ENCODE data around the gene ANTXRL. TPM values are rescaled to one million over a fixed set of nuclear protein-coding genes. Genes with fewer than 3 reads are reported as not detected.

ANTXRL gene
- total RNA-seq, 4 donors from 2014 or later = not detected

DNA sequence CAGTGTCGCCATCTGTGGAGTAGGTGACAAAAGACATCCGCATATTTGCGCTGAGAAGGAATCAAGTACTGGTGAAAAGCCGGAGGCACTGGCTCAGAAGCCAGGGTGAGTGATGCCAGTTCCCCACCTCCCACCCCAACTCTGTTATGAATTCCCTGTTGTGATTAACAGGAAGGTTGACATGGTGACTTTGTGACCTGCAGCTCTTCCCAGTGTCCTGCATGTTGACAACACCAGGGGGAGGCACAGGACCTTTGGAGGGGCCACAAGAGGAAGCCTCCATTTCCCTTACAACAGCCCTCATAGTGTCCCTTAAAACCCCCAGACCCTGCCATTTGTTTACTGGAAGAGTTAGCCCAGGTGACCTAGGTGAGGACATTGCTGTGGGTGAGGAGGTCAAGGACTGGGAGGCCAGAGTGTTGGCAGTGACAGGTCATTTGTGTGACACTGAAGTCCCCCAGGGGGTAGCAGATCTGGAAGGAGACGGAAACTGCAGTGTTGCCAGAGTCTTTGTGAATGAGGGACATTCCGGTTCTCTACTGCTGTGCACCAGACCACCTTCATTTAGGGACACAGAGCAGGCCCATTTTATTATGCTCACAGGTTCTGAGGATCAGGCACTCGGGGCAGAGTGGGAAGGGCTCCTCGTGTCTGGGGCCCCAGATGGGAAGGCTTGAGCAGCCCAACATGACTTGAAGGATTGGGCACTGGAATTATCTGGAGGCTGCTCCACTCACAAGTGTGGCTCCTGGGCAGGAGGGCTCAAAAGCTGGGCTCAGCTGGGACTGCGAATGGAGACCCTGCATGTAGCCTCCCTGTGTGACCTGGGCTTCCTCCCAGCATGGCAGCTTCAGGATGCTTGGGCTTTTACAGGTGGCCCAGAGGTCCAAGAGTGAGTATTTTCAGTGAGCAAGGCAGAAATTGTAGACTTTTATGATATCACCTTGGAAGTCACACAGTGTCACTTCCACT, 13.0 kb upstream of the ANTXRL start:
- 85 to 87% methylated on average over 7 to 9 of the region's 9 CpGs for WGBS, 2 donors
- TF ChIP-seq POLR2A (IDR thresholded peaks at IDR 0.05) = no peak
- TF ChIP-seq, protein P1, sequence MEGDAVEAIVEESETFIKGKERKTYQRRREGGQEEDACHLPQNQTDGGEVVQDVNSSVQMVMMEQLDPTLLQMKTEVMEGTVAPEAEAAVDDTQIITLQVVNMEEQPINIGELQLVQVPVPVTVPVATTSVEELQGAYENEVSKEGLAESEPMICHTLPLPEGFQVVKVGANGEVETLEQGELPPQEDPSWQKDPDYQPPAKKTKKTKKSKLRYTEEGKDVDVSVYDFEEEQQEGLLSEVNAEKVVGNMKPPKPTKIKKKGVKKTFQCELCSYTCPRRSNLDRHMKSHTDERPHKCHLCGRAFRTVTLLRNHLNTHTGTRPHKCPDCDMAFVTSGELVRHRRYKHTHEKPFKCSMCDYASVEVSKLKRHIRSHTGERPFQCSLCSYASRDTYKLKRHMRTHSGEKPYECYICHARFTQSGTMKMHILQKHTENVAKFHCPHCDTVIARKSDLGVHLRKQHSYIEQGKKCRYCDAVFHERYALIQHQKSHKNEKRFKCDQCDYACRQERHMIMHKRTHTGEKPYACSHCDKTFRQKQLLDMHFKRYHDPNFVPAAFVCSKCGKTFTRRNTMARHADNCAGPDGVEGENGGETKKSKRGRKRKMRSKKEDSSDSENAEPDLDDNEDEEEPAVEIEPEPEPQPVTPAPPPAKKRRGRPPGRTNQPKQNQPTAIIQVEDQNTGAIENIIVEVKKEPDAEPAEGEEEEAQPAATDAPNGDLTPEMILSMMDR (IDR thresholded peaks at IDR 0.05) = no peak
- intact Hi-C loops (cut with DNase I; ENCODE audit: low total_unique reads) = no loop called here
- DNase-seq (ENCODE audit: low spot score in 2 of 2) = peak in 1 of 2 donors; percentile 52
- H3K4me3 ChIP-seq (ENCODE audit: low read depth, poor library complexity, severe bottlenecking) = no peak overlapping the region

DNA sequence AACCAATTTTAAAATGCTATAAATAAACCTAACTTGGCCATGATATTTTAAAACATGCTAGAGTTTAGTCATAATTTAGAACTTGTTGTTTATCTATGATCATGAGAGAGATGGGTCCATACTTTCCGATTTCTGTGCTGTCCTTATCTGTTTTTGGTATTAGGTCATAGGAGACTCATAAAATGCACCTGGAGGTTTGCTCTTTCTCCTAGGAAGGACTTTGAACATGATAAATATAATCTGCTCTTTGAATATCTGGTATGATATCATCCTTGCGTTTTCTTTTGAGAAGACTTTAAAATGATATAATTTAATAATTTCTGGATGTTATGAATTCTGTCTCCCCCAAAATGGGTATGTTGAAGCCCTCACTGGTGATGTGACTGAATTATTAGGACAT, 9.0 kb upstream of the ANTXRL start:
- intact Hi-C loops (cut with DNase I; ENCODE audit: low total_unique reads) = no loop called here
- TF ChIP-seq POLR2A (IDR thresholded peaks at IDR 0.05) = no peak
- TF ChIP-seq, protein P1 (IDR thresholded peaks at IDR 0.05) = no peak
- no peak overlapping the region for H3K4me3 ChIP-seq (ENCODE audit: low read depth, poor library complexity, severe bottlenecking)
- 79 to 88% methylated on average over 2 of the region's 2 CpGs for WGBS, 2 donors
- no peak for DNase-seq (ENCODE audit: low spot score in 2 of 2)

DNA sequence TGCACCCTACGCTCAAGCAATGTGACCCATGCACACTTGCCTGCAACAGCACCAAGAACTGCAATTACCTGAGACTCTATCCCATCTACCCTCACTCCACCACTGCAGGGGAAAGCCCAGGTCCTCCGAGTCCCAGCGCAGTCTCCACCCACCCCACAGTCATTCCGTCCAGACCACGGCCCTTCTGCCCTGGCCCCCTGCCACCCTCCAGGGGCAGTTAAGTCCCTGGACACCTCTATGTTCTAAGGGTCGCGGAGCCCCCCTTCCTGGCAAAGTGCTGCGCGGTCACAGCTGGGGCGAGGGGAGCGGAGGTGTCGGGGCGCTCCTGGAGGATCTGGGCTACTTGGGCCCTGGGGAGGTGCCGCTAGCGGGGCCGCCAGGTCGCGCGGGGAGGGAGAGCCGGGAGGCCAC, 4.4 kb upstream of the ANTXRL start:
- 20 to 21% methylated on average over 14 of the region's 20 CpGs for WGBS, 2 donors
- peak overlapping the region; percentile 6 for H3K4me3 ChIP-seq (ENCODE audit: low read depth, poor library complexity, severe bottlenecking)
- intact Hi-C loops (cut with DNase I; ENCODE audit: low total_unique reads) = loop anchor here (5.0 kb wide), 1 partner anchor 175 kb away; no protein-coding TSS in a partner anchor
- DNase-seq (ENCODE audit: low spot score in 2 of 2) = peak in 1 of 2 donors; percentile 84

DNA sequence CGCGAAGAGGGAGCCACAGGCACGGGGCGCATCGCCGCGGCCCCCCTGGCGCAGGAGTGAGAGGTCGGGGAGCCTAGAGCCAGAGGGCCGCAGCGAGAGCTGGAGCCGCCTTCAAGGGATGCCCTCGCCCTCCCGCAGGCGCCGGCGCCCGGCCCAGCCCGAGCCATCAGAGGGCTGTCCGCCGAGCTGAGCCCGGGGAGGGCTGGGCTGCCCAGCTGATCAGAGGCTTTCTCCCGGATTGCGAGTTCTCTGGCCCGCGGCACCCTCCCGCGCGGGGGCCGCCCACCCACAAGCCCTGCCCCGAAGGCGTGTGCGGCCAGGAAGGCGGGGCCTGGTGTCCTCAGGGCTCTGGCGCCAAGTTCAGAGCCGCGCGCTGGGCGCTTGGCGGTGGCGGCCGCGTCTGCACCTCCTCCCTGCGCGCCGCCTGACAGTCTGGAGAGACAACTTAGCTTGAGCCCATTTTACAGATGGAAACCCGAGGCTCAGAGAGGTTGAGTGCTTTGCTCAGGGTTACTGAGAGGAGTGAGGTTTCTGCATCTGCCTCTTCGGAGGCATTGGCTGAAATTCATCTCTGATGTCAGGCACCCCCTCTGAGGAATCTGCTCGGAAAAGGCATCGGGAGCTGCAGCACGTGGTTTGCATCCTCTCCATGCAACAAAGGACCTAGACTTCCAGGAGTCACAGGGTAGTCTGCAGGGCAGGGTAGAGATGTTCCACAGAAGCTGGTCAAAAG, 3.8 kb upstream of the ANTXRL start:
- TF ChIP-seq, protein P1 (IDR thresholded peaks at IDR 0.05) = no peak
- TF ChIP-seq POLR2A (IDR thresholded peaks at IDR 0.05) = no peak
- intact Hi-C loops (cut with DNase I; ENCODE audit: low total_unique reads) = loop anchor here (5.0 kb wide), 1 partner anchor 176 kb away; no protein-coding TSS in a partner anchor
- WGBS, 2 donors = 1 to 17% methylated on average over 13 to 17 of the region's 51 CpGs
- H3K4me3 ChIP-seq (ENCODE audit: low read depth, poor library complexity, severe bottlenecking) = peak overlapping the region; percentile 6
- DNase-seq (ENCODE audit: low spot score in 2 of 2) = peak; percentile 66 to 95

DNA sequence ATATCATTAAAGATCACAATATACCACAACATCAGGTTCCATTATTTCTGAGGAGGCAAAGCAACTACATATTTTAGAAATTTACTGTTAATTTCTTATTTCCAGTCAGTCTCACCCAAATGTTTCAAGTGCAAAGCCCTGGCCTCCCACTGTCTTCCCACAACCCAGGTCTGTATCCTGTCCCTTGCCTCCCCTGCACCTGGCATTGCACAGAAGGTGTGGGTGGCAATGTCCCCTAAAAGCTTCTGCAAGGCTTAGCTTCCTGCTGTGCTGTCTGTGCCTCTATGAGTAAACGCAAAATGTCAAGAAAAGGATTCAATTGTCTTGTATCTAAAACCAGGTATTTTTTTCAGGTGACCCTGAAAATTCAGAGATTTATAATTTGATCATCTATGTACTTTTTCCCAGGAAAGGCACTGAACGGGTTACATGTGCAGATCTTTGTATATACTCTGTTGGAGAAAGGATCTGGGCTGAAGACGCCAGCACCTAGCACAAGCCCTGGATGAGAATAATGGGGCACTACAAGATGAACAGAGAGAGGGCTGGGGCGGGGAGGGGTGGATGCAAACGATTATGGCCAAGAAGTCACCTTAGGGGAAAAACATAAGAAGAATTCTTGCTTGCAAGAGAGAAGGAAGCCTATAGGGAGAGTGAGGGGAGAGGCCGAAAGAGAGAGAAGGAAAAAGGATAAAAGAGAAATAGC, 3.1 kb upstream of the ANTXRL start:
- DNase-seq (ENCODE audit: low spot score in 2 of 2) = peak in 1 of 2 donors; percentile 83
- intact Hi-C loops (cut with DNase I; ENCODE audit: low total_unique reads) = loop anchor here (5.0 kb wide), 1 partner anchor 176 kb away; no protein-coding TSS in a partner anchor
- 13 to 35% methylated on average over 6 of the region's 6 CpGs for WGBS, 2 donors
- TF ChIP-seq, protein P1 (IDR thresholded peaks at IDR 0.05) = no peak
- TF ChIP-seq POLR2A (IDR thresholded peaks at IDR 0.05) = no peak
- H3K4me3 ChIP-seq (ENCODE audit: low read depth, poor library complexity, severe bottlenecking) = no peak overlapping the region

Measured in lower leg skin (tissue), 4 donors.